OCI-LY3 (cell line): Measurements from ENCODE around the gene BCAR3.

Experiments used
- H2AFZ ChIP-seq: fragments of 200-600, 300-600 bp; shearing (Covaris generic); 2 replicates; pipeline ENCODE4 v1.6.0; 2014; ENCODE audit warnings: antibody characterized with exemption, low read depth, low read length
- H3K27ac ChIP-seq: fragments of 200-600, 300-600 bp; sonication (generic); 2 replicates; pipeline ENCODE4 v1.5.1; 2014; ENCODE audit warnings: mild to moderate bottlenecking, low read length, moderate library complexity, mixed read lengths
- H3K27me3 ChIP-seq: fragments of 200-600, 300-600 bp; sonication (generic); 2 replicates; pipeline ENCODE4 v1.6.1; 2014; ENCODE audit warnings: low read depth, low read length, mixed read lengths
- H3K36me3 ChIP-seq: fragments of 200-600, 300-600 bp; sonication (generic); replicated peaks from 2 replicates; pipeline ENCODE3; 2014; ENCODE audit warnings: low read depth, low read length, mixed read lengths
- H3K4me1 ChIP-seq: fragments of 300-600, 200-600 bp; sonication (generic); 2 replicates; pipeline ENCODE4 v1.6.1; 2014; ENCODE audit warnings: low read length, mixed read lengths
- H3K4me2 ChIP-seq: fragments of 200-600, 300-600 bp; sonication (generic); 2 replicates; pipeline ENCODE4 v1.6.1; 2014; ENCODE audit warnings: low read length, mixed read lengths
- H3K4me3 ChIP-seq: fragments of 300-600, 200-600 bp; sonication (generic); 2 replicates; pipeline ENCODE4 v1.5.1; 2014; ENCODE audit warnings: antibody characterized with exemption, mild to moderate bottlenecking, low read length, moderate library complexity
- H3K79me2 ChIP-seq: fragments of 300-600, 200-600 bp; shearing (Covaris generic); 2 replicates; pipeline ENCODE4 v1.6.1; 2014; ENCODE audit warnings: mild to moderate bottlenecking, low read length, mixed read lengths
- H3K9ac ChIP-seq: fragments of 300-600, 200-600 bp; shearing (Covaris generic); 2 replicates; pipeline ENCODE4 v1.6.0; 2014; ENCODE audit warnings: mild to moderate bottlenecking, low read length, moderate library complexity
- H3K9me3 ChIP-seq: fragments of 200-600, 300-600 bp; shearing (Covaris generic); 2 replicates; pipeline ENCODE4 v1.6.1; 2014; ENCODE audit warnings: low read length, mixed read lengths; ENCODE audit not compliant: insufficient read depth
- H4K20me1 ChIP-seq: fragments of 200-600, 300-600 bp; sonication (generic); 2 replicates; pipeline ENCODE4 v1.6.1; 2016; ENCODE audit warnings: low read length, mixed read lengths; ENCODE audit not compliant: insufficient read depth
- CTCF ChIP-seq: fragments of 200-600, 300-600 bp; sonication (generic); IDR thresholded peaks from 2 replicates; pipeline ENCODE4 v1.5.1; 2014; ENCODE audit warnings: antibody characterized with exemption, low read length, low read depth
- EZH2phosphoT487 ChIP-seq: fragments of 200-600 bp; shearing (Covaris generic); IDR thresholded peaks from 2 replicates; pipeline ENCODE4 v1.6.1; 2018; ENCODE audit warnings: antibody characterized with exemption, mixed run types, low read depth

Gene BCAR3

GRCh38 chr1:93576346-93576745 is 105.3 kb downstream of the BCAR3 start:
- H2AFZ ChIP-seq, result no peak overlapping the region
- no peaks in the 10 kb centered on the region for H3K9me3 ChIP-seq
- no peak for TF ChIP-seq EZH2phosphoT487
- no peaks in the 10 kb centered on the region for H3K79me2 ChIP-seq
- no peak overlapping the region for H3K4me3 ChIP-seq
- H3K4me2 ChIP-seq, result no peak overlapping the region
- H3K4me1 ChIP-seq, result no peaks in the 10 kb centered on the region
- no peaks in the 10 kb centered on the region for H3K27me3 ChIP-seq
- H3K36me3 ChIP-seq, result peaks cover 10% of the 10 kb centered on the region
- H3K27ac ChIP-seq, result no peak overlapping the region
- no peak overlapping the region for H3K9ac ChIP-seq
- H4K20me1 ChIP-seq, result no peaks in the 10 kb centered on the region

GRCh38 chr1:93575621-93576284 is 105.9 kb downstream of the BCAR3 start:
- Histone ChIP-seq H3K4me3 (no peak overlapping the region), H3K9ac (no peak overlapping the region), H3K79me2 (no peaks in the 10 kb centered on the region), H3K27ac (no peak overlapping the region), H3K27me3 (no peaks in the 10 kb centered on the region), H4K20me1 (no peaks in the 10 kb centered on the region), H3K36me3 (peaks cover 10% of the 10 kb centered on the region), H3K9me3 (no peaks in the 10 kb centered on the region), H3K4me1 (no peaks in the 10 kb centered on the region), H2AFZ (no peak overlapping the region), H3K4me2 (no peak overlapping the region)
- TF ChIP-seq EZH2phosphoT487 (no peak), CTCF (no peak)

GRCh38 chr1:93574991-93575390 is 106.6 kb downstream of the BCAR3 start:
- no peaks in the 10 kb centered on the region for H3K79me2 ChIP-seq
- H3K27me3 ChIP-seq, result no peaks in the 10 kb centered on the region
- peaks cover 14% of the 10 kb centered on the region for H3K36me3 ChIP-seq
- H4K20me1 ChIP-seq, result no peaks in the 10 kb centered on the region
- no peak overlapping the region for H3K27ac ChIP-seq
- H3K4me1 ChIP-seq, result no peaks in the 10 kb centered on the region
- no peak overlapping the region for H3K4me2 ChIP-seq
- no peak overlapping the region for H3K4me3 ChIP-seq
- TF ChIP-seq CTCF, result no peak
- TF ChIP-seq EZH2phosphoT487, result no peak
- H3K9ac ChIP-seq, result no peak overlapping the region
- H3K9me3 ChIP-seq, result no peaks in the 10 kb centered on the region
- H2AFZ ChIP-seq, result no peak overlapping the region

- H3K4me3 ChIP-seq, result no peak overlapping the region
- H3K9me3 ChIP-seq, result no peaks in the 10 kb centered on the region
- H2AFZ ChIP-seq, result no peak overlapping the region
- H4K20me1 ChIP-seq, result no peaks in the 10 kb centered on the region
- TF ChIP-seq CTCF, result no peak
- no peak for TF ChIP-seq EZH2phosphoT487
- no peak overlapping the region for H3K4me2 ChIP-seq
- H3K27me3 ChIP-seq, result no peaks in the 10 kb centered on the region
- peaks cover 17% of the 10 kb centered on the region for H3K36me3 ChIP-seq
- no peaks in the 10 kb centered on the region for H3K4me1 ChIP-seq
- no peak overlapping the region for H3K27ac ChIP-seq
- no peaks in the 10 kb centered on the region for H3K79me2 ChIP-seq
- no peak overlapping the region for H3K9ac ChIP-seq
Observed at GRCh38 chr1:93574511-93574910, 107.1 kb downstream of the BCAR3 start.
